HEK293T (cell line): ENCODE data around the gene BANF1.

Experiments used
- CTCF ChIA-PET: fragments of 350-600 bp; formaldehyde crosslinking; extraction: SDS; loops from one replicate; lab custom pipeline; 2021; ENCODE audit warnings: antibody characterized with exemption, inconsistent platforms; lab: Yijun Ruan, JAX
- POLR2A ChIA-PET: fragments of 350-600 bp; formaldehyde crosslinking; extraction: SDS; loops from one replicate; lab custom pipeline; 2020; ENCODE audit warnings: antibody characterized with exemption, inconsistent platforms; lab: Yijun Ruan, JAX
- DNase-seq: peaks from one replicate; pipeline ENCODE4 v3.0.0; 2012; ENCODE audit warnings: mixed read lengths; ENCODE audit errors: extremely low spot score
- ARNT ChIP-seq: fragments of 450-650 bp; IDR thresholded peaks from 2 replicates; pipeline ENCODE4 v1.6.1; 2017; ENCODE audit warnings: mild to moderate bottlenecking
- BHLHE40 ChIP-seq: fragments of 450-650 bp; IDR thresholded peaks from 2 replicates; pipeline ENCODE4 v1.6.1; 2016; ENCODE audit warnings: mild to moderate bottlenecking, moderate library complexity, borderline replicate concordance
- CTBP1 ChIP-seq: fragments of 450-650 bp; IDR thresholded peaks from 2 replicates; pipeline ENCODE4 v1.6.1; 2016; ENCODE audit warnings: borderline replicate concordance
- ELF4 ChIP-seq: fragments of 450-650 bp; IDR thresholded peaks from 2 replicates; pipeline ENCODE4 v1.6.1; 2017; ENCODE audit warnings: antibody characterized with exemption
- FOXA1 ChIP-seq: fragments of 450-650 bp; IDR thresholded peaks from 2 replicates; pipeline ENCODE4 v1.6.1; 2016; ENCODE audit warnings: mild to moderate bottlenecking
- FOXK2 ChIP-seq: fragments of 450-650 bp; IDR thresholded peaks from 2 replicates; pipeline ENCODE4 v1.6.1; 2016; ENCODE audit warnings: mild to moderate bottlenecking
- FOXM1 ChIP-seq: fragments of 450-650 bp; IDR thresholded peaks from 2 replicates; pipeline ENCODE4 v1.6.1; 2017; ENCODE audit warnings: mild to moderate bottlenecking, borderline replicate concordance
- HDGF ChIP-seq: fragments of 450-650 bp; IDR thresholded peaks from 2 replicates; pipeline ENCODE4 v1.6.1; 2017; ENCODE audit warnings: antibody characterized with exemption, borderline replicate concordance
- L3MBTL2 ChIP-seq: fragments of 450-650 bp; conservative IDR thresholded peaks from 2 replicates; pipeline ENCODE4 v1.6.1; 2016; ENCODE audit warnings: mild to moderate bottlenecking
- LEF1 ChIP-seq: fragments of 450-650 bp; IDR thresholded peaks from 2 replicates; pipeline ENCODE4 v1.6.1; 2017; ENCODE audit warnings: mild to moderate bottlenecking, borderline replicate concordance
- NFRKB ChIP-seq: fragments of 450-650 bp; IDR thresholded peaks from 2 replicates; pipeline ENCODE4 v1.6.1; 2016; ENCODE audit warnings: mild to moderate bottlenecking, moderate library complexity
- PKNOX1 ChIP-seq: fragments of 450-650 bp; IDR thresholded peaks from 2 replicates; pipeline ENCODE4 v1.6.1; 2016
- SP1 ChIP-seq: fragments of 450-650 bp; IDR thresholded peaks from 2 replicates; pipeline ENCODE4 v1.6.1; 2017
- SUZ12 ChIP-seq: fragments of 450-650 bp; IDR thresholded peaks from 2 replicates; pipeline ENCODE4 v1.6.1; 2016; ENCODE audit warnings: mild to moderate bottlenecking
- TARDBP ChIP-seq: fragments of 450-650 bp; IDR thresholded peaks from 2 replicates; pipeline ENCODE4 v1.6.1; 2016
- ZNF384 ChIP-seq: fragments of 450-650 bp; IDR thresholded peaks from 2 replicates; pipeline ENCODE4 v1.6.1; 2016

The BANF1 gene

GRCh38 chr11:66012946-66013761 is 10.9 kb downstream of the BANF1 start:
- TF ChIP-seq FOXK2: no peak
- TF ChIP-seq TARDBP: no peak
- no peak for TF ChIP-seq PKNOX1
- TF ChIP-seq ZNF384: no peak
- TF ChIP-seq HDGF: no peak
- DNase-seq: no peak
- CTCF ChIA-PET: interaction anchor here (1.3 kb wide), 1 partner anchor 10 kb away, joined by 6 read pairs; no protein-coding TSS in a partner anchor
- POLR2A ChIA-PET: interaction anchor here (0.6 kb wide), 1 partner anchor 55 kb away, joined by 3 read pairs; no protein-coding TSS in a partner anchor

GRCh38 chr11:66013762-66014100 is 11.4 kb downstream of the BANF1 start:
- no peak for TF ChIP-seq ARNT
- no peak for TF ChIP-seq LEF1
- TF ChIP-seq FOXA1: no peak
- TF ChIP-seq SUZ12: no peak
- TF ChIP-seq HDGF: no peak
- TF ChIP-seq CTBP1: no peak
- no peak for TF ChIP-seq FOXM1
- CTCF ChIA-PET: interaction anchor here (1.3 kb wide), 1 partner anchor 9 kb away, joined by 6 read pairs; no protein-coding TSS in a partner anchor
- DNase-seq: no peak
- POLR2A ChIA-PET: interaction anchor here (0.6 kb wide), 1 partner anchor 55 kb away, joined by 3 read pairs; no protein-coding TSS in a partner anchor

- POLR2A ChIA-PET: interaction anchor here (1.4 kb wide), 1 partner anchor 124 kb away, joined by 3 read pairs; the partner anchor contains the start of gene CCDC85B
- DNase-seq: no peak
- TF ChIP-seq CTBP1 (no peak), FOXK2 (no peak), FOXA1 (no peak), L3MBTL2 (no peak), TARDBP (no peak), ARNT (no peak), NFRKB (no peak), BHLHE40 (no peak), PKNOX1 (no peak), ELF4 (no peak), HDGF (no peak), SUZ12 (no peak), ZNF384 (no peak), FOXM1 (no peak), LEF1 (no peak), SP1 (no peak)
- CTCF ChIA-PET: no interaction called here
Measured at GRCh38 chr11:66014804-66015453, 12.6 kb downstream of the BANF1 start.

- DNase-seq: no peak
- ChIA-PET POLR2A (interaction anchor here (1.4 kb wide), 1 partner anchor 125 kb away, joined by 3 read pairs; the partner anchor contains the start of gene CCDC85B), CTCF (no interaction called here)
- TF ChIP-seq HDGF (no peak), NFRKB (no peak), SUZ12 (no peak), PKNOX1 (no peak)
Measured at GRCh38 chr11:66015454-66015881, 13.2 kb downstream of the BANF1 start.

- DNase-seq: no peak
- CTCF ChIA-PET: no interaction called here
- TF ChIP-seq ARNT: no peak
- no peak for TF ChIP-seq CTBP1
- POLR2A ChIA-PET: interaction anchor here (0.7 to 1.4 kb wide), 2 partner anchors 36 to 125 kb away, joined by 3 read pairs; partner anchors contain the start of genes CCDC85B and SF3B2
Measured at GRCh38 chr11:66015936-66016792, 13.9 kb downstream of the BANF1 start.

- no peak for DNase-seq
- POLR2A ChIA-PET: interaction anchor here (0.7 kb wide), 1 partner anchor 35 kb away, joined by 3 read pairs; the partner anchor contains the start of gene SF3B2
- no peak for TF ChIP-seq CTBP1
- no peak for TF ChIP-seq ELF4
- TF ChIP-seq BHLHE40: no peak
- no peak for TF ChIP-seq FOXA1
- TF ChIP-seq ZNF384: no peak
- TF ChIP-seq NFRKB: no peak
- TF ChIP-seq FOXM1: no peak
- TF ChIP-seq L3MBTL2: no peak
- TF ChIP-seq TARDBP: no peak
- TF ChIP-seq ARNT: no peak
- no peak for TF ChIP-seq SUZ12
- TF ChIP-seq PKNOX1: no peak
- no peak for TF ChIP-seq HDGF
- no peak for TF ChIP-seq FOXK2
- no peak for TF ChIP-seq LEF1
- TF ChIP-seq SP1: no peak
- CTCF ChIA-PET: no interaction called here
Measured at GRCh38 chr11:66016793-66017177, 14.5 kb downstream of the BANF1 start.
